ENCODE measurements around the gene LACTB. TPM values are rescaled to one million over a fixed set of nuclear protein-coding genes. Genes with fewer than 3 reads are reported as not detected.

The LACTB gene
- total RNA-seq, 1 experiment from 2014 or later, result 17.2 TPM

DNA sequence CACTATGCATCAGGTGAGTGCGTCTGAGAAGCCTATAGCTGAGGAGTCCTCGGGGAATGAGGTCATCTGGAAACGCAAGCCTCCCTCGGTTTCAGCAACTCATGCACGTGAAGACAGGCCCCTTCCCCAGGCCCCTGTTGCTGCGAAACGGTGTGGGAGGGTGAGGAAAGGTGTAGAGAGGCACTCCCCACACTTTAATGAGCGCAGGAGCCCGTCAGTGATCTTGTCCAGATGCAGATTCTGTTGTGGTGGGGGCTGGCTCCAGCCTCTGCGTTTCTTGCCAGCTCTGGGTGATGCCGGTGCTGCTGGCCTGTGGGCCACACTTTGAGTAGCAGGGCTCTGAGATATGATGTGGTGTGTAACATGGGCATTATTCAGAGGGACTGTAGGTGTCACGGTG is 38.6 kb upstream of the LACTB start (continued):
- TF ChIP-seq, protein P1, sequence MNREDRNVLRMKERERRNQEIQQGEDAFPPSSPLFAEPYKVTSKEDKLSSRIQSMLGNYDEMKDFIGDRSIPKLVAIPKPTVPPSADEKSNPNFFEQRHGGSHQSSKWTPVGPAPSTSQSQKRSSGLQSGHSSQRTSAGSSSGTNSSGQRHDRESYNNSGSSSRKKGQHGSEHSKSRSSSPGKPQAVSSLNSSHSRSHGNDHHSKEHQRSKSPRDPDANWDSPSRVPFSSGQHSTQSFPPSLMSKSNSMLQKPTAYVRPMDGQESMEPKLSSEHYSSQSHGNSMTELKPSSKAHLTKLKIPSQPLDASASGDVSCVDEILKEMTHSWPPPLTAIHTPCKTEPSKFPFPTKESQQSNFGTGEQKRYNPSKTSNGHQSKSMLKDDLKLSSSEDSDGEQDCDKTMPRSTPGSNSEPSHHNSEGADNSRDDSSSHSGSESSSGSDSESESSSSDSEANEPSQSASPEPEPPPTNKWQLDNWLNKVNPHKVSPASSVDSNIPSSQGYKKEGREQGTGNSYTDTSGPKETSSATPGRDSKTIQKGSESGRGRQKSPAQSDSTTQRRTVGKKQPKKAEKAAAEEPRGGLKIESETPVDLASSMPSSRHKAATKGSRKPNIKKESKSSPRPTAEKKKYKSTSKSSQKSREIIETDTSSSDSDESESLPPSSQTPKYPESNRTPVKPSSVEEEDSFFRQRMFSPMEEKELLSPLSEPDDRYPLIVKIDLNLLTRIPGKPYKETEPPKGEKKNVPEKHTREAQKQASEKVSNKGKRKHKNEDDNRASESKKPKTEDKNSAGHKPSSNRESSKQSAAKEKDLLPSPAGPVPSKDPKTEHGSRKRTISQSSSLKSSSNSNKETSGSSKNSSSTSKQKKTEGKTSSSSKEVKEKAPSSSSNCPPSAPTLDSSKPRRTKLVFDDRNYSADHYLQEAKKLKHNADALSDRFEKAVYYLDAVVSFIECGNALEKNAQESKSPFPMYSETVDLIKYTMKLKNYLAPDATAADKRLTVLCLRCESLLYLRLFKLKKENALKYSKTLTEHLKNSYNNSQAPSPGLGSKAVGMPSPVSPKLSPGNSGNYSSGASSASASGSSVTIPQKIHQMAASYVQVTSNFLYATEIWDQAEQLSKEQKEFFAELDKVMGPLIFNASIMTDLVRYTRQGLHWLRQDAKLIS (CRISPR knock-in tag; IDR thresholded peaks at IDR 0.05; ENCODE audit: borderline replicate concordance), result no peak
- TF ChIP-seq ELF4 (CRISPR knock-in tag; IDR thresholded peaks at IDR 0.05; ENCODE audit: low read depth), result no peak

DNA sequence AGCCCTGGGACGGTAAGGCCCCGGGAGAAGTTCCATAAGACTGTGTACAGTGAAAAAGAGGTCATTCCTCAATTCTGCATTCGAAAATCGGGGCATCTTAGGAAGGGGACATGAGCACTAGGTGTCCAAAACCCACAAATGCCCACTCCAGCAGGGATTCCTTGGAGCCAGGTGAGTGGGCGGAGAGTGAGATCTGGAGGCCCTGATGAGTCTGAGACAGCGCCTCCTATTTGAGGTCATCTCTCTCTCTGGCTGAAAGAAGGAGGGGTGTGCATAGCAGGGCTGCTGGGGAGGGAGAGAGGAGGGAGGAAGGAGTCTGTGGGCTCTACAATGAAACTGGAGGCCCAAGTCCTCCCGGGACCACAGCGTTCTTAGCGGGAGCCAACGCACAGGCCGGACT is 38.1 kb upstream of the LACTB start:
- Mint-ChIP-seq H3K36me3 (no peaks in the 10 kb centered on the region), H3K4me3 (no peak overlapping the region), H3K27me3 (ENCODE audit: low read depth) (no peaks in the 10 kb centered on the region; the same call in 1 of the 2 replicates), H3K9me3 (no peaks in the 10 kb centered on the region), H3K4me1 (peaks cover 70% of the 10 kb centered on the region), H3K27ac (peak overlapping the region; percentile 48; the same call in 1 of the 2 replicates)
- CTCF ChIA-PET, result interaction anchor here (0.7 to 2.6 kb wide), 2 partner anchors 9 to 35 kb away, joined by 3 to 12 read pairs; no protein-coding TSS in a partner anchor
- ATAC-seq (peak; percentile 41), DNase-seq (ENCODE audit: low spot score) (no peak)
- POLR2A ChIA-PET, result no interaction called here
- no peak for TF ChIP-seq ZNF232 (CRISPR knock-in tag; IDR thresholded peaks at IDR 0.05)
- TF ChIP-seq ZNF263 (CRISPR knock-in tag; IDR thresholded peaks at IDR 0.05; ENCODE audit: low read depth), result no peak
- TF ChIP-seq NFYB (CRISPR knock-in tag; conservative IDR thresholded peaks at IDR 0.05; ENCODE audit: low read depth), result no peak
- TF ChIP-seq, protein P2, sequence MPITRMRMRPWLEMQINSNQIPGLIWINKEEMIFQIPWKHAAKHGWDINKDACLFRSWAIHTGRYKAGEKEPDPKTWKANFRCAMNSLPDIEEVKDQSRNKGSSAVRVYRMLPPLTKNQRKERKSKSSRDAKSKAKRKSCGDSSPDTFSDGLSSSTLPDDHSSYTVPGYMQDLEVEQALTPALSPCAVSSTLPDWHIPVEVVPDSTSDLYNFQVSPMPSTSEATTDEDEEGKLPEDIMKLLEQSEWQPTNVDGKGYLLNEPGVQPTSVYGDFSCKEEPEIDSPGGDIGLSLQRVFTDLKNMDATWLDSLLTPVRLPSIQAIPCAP (CRISPR knock-in tag; IDR thresholded peaks at IDR 0.05), result no peak
- TF ChIP-seq, protein P3, sequence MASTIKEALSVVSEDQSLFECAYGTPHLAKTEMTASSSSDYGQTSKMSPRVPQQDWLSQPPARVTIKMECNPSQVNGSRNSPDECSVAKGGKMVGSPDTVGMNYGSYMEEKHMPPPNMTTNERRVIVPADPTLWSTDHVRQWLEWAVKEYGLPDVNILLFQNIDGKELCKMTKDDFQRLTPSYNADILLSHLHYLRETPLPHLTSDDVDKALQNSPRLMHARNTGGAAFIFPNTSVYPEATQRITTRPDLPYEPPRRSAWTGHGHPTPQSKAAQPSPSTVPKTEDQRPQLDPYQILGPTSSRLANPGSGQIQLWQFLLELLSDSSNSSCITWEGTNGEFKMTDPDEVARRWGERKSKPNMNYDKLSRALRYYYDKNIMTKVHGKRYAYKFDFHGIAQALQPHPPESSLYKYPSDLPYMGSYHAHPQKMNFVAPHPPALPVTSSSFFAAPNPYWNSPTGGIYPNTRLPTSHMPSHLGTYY (CRISPR knock-in tag; IDR thresholded peaks at IDR 0.05), result no peak
- TF ChIP-seq, protein P4, sequence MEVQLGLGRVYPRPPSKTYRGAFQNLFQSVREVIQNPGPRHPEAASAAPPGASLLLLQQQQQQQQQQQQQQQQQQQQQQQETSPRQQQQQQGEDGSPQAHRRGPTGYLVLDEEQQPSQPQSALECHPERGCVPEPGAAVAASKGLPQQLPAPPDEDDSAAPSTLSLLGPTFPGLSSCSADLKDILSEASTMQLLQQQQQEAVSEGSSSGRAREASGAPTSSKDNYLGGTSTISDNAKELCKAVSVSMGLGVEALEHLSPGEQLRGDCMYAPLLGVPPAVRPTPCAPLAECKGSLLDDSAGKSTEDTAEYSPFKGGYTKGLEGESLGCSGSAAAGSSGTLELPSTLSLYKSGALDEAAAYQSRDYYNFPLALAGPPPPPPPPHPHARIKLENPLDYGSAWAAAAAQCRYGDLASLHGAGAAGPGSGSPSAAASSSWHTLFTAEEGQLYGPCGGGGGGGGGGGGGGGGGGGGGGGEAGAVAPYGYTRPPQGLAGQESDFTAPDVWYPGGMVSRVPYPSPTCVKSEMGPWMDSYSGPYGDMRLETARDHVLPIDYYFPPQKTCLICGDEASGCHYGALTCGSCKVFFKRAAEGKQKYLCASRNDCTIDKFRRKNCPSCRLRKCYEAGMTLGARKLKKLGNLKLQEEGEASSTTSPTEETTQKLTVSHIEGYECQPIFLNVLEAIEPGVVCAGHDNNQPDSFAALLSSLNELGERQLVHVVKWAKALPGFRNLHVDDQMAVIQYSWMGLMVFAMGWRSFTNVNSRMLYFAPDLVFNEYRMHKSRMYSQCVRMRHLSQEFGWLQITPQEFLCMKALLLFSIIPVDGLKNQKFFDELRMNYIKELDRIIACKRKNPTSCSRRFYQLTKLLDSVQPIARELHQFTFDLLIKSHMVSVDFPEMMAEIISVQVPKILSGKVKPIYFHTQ (CRISPR knock-in tag; IDR thresholded peaks at IDR 0.05), result no peak
- TF ChIP-seq, protein P5, sequence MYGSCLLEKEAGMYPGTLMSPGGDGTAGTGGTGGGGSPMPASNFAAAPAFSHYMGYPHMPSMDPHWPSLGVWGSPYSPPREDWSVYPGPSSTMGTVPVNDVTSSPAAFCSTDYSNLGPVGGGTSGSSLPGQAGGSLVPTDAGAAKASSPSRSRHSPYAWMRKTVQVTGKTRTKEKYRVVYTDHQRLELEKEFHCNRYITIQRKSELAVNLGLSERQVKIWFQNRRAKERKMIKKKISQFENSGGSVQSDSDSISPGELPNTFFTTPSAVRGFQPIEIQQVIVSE (CRISPR knock-in tag; IDR thresholded peaks at IDR 0.05; ENCODE audit: borderline replicate concordance), result no peak
- TF ChIP-seq, protein P6, sequence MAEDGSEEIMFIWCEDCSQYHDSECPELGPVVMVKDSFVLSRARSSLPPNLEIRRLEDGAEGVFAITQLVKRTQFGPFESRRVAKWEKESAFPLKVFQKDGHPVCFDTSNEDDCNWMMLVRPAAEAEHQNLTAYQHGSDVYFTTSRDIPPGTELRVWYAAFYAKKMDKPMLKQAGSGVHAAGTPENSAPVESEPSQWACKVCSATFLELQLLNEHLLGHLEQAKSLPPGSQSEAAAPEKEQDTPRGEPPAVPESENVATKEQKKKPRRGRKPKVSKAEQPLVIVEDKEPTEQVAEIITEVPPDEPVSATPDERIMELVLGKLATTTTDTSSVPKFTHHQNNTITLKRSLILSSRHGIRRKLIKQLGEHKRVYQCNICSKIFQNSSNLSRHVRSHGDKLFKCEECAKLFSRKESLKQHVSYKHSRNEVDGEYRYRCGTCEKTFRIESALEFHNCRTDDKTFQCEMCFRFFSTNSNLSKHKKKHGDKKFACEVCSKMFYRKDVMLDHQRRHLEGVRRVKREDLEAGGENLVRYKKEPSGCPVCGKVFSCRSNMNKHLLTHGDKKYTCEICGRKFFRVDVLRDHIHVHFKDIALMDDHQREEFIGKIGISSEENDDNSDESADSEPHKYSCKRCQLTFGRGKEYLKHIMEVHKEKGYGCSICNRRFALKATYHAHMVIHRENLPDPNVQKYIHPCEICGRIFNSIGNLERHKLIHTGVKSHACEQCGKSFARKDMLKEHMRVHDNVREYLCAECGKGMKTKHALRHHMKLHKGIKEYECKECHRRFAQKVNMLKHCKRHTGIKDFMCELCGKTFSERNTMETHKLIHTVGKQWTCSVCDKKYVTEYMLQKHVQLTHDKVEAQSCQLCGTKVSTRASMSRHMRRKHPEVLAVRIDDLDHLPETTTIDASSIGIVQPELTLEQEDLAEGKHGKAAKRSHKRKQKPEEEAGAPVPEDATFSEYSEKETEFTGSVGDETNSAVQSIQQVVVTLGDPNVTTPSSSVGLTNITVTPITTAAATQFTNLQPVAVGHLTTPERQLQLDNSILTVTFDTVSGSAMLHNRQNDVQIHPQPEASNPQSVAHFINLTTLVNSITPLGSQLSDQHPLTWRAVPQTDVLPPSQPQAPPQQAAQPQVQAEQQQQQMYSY (CRISPR knock-in tag; IDR thresholded peaks at IDR 0.05), result no peak
- TF ChIP-seq, protein P7, sequence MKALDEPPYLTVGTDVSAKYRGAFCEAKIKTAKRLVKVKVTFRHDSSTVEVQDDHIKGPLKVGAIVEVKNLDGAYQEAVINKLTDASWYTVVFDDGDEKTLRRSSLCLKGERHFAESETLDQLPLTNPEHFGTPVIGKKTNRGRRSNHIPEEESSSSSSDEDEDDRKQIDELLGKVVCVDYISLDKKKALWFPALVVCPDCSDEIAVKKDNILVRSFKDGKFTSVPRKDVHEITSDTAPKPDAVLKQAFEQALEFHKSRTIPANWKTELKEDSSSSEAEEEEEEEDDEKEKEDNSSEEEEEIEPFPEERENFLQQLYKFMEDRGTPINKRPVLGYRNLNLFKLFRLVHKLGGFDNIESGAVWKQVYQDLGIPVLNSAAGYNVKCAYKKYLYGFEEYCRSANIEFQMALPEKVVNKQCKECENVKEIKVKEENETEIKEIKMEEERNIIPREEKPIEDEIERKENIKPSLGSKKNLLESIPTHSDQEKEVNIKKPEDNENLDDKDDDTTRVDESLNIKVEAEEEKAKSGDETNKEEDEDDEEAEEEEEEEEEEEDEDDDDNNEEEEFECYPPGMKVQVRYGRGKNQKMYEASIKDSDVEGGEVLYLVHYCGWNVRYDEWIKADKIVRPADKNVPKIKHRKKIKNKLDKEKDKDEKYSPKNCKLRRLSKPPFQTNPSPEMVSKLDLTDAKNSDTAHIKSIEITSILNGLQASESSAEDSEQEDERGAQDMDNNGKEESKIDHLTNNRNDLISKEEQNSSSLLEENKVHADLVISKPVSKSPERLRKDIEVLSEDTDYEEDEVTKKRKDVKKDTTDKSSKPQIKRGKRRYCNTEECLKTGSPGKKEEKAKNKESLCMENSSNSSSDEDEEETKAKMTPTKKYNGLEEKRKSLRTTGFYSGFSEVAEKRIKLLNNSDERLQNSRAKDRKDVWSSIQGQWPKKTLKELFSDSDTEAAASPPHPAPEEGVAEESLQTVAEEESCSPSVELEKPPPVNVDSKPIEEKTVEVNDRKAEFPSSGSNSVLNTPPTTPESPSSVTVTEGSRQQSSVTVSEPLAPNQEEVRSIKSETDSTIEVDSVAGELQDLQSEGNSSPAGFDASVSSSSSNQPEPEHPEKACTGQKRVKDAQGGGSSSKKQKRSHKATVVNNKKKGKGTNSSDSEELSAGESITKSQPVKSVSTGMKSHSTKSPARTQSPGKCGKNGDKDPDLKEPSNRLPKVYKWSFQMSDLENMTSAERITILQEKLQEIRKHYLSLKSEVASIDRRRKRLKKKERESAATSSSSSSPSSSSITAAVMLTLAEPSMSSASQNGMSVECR (CRISPR knock-in tag; IDR thresholded peaks at IDR 0.05; ENCODE audit: borderline replicate concordance), result no peak
- TF ChIP-seq ESRRA (CRISPR knock-in tag; IDR thresholded peaks at IDR 0.05; ENCODE audit: borderline replicate concordance), result no peak
- TF ChIP-seq, protein P8, sequence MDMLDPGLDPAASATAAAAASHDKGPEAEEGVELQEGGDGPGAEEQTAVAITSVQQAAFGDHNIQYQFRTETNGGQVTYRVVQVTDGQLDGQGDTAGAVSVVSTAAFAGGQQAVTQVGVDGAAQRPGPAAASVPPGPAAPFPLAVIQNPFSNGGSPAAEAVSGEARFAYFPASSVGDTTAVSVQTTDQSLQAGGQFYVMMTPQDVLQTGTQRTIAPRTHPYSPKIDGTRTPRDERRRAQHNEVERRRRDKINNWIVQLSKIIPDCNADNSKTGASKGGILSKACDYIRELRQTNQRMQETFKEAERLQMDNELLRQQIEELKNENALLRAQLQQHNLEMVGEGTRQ (CRISPR knock-in tag; IDR thresholded peaks at IDR 0.05), result no peak
- no peak for TF ChIP-seq JUN (CRISPR knock-in tag; IDR thresholded peaks at IDR 0.05)
- TF ChIP-seq GABPB1 (CRISPR knock-in tag; IDR thresholded peaks at IDR 0.05), result no peak
- TF ChIP-seq ZNF219 (CRISPR knock-in tag; IDR thresholded peaks at IDR 0.05; ENCODE audit: borderline replicate concordance), result no peak
- TF ChIP-seq OVOL2 (CRISPR knock-in tag; IDR thresholded peaks at IDR 0.05; ENCODE audit: borderline replicate concordance), result no peak
